Measurements from ENCODE around the gene ETV3.
A peak's percentile ranks its signal among the peaks of the same experiment; 100 is the strongest.
"Not testable (repeated sequence)": the region's sequence is repeated elsewhere in the genome, so short reads cannot be mapped to it uniquely, and the experiment has no call there.

Gene ETV3

DNA sequence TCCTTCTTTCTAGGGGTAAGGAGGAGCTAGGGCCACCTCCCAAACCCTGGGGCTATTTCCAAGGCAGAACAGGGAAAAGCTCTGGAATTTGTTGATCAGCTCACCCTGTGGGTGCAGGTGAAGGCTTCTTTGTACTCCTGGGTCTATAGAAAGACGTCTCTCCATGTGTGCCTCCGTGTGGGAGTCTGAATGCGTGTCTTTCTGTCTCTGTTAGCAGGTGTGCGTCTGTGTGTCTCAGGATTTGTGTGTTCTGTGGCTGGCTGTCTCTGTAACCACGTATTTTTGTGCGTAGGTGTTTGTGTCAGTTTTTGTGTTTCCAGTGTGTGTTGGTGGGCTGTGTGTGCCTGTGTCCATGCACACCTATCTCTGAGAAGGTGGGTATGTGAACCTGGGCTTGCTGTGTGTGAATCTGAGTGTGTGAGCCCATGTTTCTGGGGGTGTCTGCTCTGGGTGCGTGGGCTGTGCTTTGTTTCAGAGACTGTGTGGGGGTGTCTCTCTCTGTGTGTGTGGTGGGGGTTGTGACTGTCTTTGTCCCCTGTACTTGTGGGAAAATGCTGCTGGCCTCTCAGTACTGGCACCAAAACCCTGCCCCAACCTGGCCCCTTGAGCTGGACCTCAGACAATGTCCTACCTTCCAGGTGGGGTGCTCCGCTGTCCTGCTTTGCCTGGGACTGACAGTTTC lies 25.9 kb downstream of the ETV3 start:
- no peak for DNase-seq (ENCODE audit: low spot score)

DNA sequence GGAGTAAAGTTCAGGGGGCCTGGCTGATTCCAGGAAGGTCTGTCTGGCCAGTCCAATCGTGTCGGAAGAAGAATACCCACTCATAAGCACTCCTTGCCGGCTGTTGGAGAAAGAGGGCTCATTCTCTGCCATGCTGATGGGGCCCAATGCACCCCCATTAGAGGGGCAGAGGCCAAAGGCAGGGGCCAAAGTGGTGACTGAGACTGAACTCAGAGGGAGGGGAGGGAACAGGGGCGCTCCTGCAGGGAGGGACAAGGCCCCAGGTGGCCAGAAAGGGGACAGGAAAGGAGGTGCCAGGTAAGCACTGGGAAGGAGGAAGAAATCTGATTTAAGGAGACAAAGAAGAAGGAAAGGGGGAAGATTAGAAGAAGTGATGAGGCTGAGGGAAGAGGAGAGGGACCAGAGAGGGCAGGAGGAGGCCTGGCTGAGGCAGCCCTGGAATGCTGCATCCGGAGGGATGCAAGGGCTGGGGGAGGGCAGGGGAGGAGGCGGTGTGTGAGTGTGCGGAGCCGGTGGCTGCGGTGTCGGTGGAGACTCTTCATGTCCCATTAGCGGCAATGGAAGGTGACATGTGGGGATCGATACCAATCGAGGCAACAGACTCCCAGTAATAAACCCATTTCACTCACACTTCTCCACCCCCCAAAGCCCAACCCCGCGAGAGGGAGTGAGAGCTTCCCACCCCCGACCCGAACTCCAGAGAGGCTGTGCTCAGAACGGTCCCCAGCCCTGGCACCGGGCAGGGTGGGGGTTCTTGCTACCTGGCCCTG lies 26.6 kb downstream of the ETV3 start:
- no peak for DNase-seq (ENCODE audit: low spot score)

DNA sequence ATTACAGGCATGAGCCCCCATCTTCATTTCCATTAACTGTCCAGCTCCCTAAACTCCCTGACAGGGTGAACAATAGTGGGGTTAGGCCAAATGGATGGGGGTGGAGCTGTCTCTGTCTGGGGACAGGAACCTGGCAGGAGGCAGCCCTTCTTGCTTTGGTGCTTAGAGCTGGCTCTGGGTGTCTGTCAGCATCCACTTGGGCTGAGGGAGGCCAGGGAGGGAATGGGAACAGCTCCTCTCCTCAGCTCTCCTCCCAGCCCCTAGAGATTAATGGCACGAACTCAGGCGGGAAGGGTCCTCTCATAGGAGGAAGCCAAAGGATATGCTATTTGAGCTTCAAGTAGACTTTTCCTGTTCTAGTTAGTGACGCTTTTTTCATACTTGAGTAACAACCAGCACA lies 27.5 kb downstream of the ETV3 start:
- no peak for DNase-seq (ENCODE audit: low spot score)

DNA sequence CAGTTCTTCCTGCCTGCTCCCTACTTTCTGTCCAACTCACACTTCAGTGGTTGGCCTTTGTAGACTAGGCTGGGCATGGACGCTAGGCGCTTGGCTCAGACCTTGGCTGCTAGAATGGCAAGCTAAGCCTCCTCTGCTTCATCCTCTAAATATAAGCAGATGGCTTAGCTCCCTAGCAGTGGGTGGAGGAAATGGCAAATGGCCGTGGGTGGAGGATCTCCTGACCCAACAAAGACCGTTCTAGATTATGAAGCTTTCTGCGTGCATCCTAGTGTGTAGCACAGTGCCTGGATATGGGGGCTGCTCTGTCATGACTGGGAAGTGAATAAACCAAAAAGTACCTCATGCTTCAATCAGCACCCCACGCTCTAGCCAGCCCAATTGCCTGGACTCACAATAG lies 28.2 kb downstream of the ETV3 start:
- no peak for DNase-seq (ENCODE audit: low spot score)

DNA sequence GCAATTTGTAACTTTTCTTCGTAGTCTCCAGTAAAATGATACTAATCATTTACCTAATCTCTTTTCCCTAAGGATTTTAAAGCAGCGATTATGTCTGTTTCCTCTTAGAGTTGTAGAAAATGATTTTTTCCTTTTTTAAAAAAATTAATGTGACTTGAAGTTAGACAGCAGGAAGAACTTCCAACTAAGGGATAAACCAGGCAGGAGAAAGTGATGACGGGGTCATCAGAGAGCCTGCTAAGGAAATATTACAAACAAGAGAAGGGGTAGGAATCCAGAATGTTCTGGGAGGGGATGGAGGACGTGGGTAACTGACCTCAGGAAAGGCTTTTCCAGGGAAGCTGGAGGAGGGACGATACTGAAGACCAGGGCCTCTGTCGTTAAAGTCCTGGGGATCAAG lies 29.7 kb downstream of the ETV3 start:
- no peak for DNase-seq (ENCODE audit: low spot score)

DNA sequence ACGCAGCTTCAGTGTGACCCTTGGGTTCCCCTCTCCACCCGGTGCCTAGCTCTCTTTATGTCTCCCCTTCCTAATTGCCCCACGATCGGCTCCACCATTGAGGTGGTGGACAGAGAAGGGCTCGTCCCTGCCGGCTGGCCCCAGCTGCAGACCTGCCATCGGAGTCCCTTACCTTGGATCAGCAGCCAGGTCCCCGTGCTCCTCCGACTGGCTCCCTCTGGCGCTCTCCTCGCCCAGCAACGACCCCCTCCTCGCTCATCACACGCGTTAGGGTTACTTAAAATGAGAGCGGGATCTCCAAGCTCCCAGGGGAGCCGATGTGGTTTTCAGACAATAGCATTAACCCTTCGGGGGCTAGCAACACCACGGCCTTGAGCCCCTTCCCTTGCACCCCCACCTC lies 30.5 kb downstream of the ETV3 start:
- DNase-seq (ENCODE audit: low spot score): no peak

DNA sequence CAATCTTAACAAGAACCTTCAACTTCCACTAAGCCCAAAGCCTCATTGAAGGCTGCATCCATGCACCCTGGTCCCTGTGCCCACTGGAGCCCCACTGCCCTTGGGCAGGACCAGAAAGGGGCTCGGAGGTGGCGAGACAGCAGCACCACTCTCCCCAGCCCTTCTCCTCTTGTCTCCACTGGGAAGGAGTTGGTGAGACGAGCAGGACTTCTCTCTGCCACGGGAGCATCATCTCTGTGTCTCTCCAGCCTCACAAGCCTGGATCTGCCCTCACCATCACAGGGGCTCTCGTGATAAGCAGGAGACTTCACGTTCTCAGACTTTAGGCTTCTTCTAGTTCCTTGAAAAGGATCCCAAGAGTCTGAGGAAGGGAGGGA lies 31.4 kb downstream of the ETV3 start:
- DNase-seq (ENCODE audit: low spot score): no peak

DNA sequence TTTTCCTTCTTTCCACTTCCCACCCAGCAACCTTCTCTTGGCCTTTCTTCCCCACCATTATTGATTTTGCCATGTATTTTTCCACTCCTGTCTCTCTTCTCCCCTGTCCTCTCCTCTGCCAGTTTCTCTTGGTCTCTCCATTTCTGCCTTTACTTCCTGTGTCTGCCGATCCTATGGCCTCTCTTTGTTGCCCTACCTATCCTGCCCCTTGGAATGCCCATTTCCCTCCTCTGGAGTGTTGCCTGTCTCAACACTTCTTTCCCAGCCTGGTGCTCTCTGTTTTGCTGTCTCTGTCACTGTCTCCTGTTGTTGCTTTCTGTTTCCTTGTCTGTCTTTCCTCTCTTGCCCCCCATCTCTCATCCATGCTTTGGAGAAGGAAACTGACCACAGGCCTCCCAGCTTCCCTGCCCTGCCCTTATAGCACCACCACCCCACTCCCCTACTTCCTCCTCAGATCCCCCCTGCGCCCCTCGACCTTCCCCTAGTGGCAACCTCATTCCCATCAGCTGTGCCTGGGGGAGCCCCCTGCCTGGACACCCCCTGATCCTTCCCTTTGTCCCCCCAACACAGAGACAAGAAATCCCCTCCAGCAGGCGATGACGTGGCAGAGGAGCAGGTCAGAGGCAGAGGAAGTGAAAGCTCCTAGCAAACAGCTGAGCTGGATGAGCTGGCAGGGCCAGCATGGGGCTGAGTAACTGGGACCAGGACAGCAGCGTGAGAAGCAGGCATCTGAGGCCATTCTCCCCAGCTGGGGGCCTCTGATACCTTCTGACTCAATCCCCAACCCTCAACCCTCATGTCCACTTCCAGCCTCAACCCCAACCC lies 32.0 kb downstream of the ETV3 start:
- peak; percentile 88 for DNase-seq (ENCODE audit: low spot score)

DNA sequence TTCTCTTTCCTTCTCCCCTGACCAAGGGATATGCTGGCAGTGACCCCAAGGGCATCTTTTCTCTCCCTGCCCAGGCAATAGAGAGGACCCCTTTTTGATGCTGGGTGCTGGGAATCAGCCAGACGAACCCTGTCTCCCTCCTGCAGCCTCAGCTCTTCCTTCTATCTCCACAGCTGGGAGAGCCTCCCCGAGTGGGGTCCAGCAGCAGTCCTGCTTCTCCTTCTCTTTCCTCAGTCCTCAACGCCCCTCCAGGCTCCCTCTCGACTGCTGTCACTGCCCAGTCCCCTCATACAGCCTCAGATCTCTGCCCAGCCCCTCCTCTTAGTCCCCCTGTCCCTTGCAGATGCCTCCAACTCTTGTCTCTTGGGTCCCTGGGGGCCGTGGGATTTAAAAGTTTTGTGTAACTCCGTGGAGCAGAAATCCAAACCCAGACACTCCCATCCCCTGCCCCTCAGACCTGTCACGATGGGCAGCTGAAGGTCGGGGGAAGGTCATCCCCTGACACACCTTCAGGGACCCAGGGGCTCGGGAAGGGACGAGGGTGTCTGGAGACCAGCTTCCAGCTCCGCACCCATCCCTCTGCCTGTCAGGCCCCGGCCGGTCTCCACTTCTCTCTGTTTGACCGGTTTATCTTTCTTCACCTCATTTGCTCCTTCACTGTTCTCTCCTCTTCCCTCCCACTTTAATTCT lies 32.8 kb downstream of the ETV3 start:
- DNase-seq (ENCODE audit: low spot score): no peak

DNA sequence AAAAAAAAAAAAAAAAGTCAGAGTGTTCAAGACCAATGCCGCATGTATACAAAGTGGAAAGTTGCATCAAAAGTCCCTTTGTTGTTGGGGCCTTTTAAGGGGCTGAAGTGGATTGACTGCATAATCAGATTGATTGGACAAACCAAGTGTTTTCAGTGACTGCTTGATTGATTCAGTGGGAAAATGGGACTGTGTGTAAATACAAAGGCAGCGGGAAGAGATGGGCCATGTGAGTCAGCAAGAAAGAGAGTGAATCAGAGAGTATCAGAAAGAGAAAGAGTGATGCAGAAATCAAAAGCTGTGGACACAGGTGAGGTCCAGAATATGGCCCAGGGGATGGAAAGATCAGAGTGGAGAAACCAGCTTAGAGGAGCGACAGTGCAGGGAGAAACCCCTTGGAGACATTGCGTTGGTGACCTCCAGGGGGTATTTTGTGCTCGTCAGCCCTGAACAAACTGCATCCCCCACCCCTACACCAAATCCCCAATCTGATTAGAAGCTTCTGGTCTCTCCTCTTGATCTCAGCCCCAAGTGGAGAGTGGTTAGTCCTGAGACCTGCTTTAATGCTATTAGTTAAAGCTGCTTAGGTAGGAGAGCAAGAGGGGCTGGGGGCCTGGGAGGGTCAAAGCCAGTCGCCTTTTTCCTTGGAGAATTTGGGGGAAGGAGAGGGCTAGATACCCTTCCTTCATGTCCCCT lies 33.4 kb downstream of the ETV3 start:
- no peak for DNase-seq (ENCODE audit: low spot score)

DNA sequence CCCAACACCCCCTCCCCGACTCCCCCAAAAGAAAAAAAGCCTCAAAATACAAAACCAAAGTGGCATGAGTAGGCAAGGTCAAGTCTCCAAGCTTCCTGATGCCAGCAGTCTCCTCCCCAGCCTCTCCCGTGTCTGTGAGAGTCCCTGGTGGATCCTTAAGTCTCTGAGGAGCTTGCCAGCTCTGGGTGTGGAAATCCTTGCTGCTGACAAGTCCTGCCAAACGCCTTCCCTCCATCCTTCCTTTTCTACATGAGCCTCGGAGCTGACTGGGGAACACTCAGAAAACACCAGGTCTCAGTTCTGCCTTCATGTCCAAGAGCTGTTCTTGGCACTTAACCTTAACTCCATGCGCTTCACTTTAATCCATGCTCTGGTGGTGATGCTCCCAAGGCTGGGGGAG lies 34.9 kb downstream of the ETV3 start:
- DNase-seq (ENCODE audit: low spot score): no peak

DNA sequence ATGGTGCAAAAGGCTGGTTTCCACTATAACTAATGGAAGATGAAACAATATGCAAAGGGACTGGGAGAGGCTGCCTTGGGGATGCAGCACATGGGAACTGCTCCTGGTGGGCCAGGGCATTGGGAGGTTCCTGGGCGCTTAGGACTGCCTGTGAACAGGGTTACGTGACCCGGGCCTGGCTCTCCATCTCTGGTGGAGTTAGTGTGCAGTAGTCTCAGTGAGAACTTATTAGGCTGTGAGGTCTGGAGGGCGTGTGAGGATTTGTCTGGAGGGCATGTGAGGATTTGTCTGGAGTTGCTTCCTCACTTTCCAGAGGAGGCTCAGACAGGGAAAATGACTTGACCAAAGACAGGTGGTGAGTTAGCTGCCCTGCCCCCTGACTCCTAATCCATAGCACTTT lies 37.0 kb downstream of the ETV3 start:
- DNase-seq (ENCODE audit: low spot score): no peak

DNA sequence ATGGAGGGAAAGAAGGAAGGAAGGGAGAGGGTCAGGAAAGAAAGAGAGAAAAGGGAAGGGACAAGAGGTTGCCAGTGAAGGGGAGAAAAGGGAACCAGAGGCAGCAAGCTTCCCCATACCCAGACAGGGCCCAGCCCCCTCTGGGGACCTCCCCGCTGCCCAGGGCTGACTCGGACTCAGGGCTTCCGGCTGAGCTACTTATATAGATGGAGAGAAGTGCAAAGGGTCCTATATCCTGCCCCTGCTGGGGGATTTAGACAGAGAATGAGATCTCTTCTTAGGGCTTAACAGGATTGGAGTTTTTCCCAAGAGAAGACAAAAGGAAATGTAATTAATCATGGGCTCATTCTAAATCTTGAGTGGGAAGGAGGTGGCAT lies 38.6 kb downstream of the ETV3 start, which contains the start of gene ETV3L:
ETV3L (minus strand) TSS at position 176 of the 377 bp plus-strand sequence. CDS start 285 bp downstream, outside the sequence.
- no peak for DNase-seq (ENCODE audit: low spot score)

DNA sequence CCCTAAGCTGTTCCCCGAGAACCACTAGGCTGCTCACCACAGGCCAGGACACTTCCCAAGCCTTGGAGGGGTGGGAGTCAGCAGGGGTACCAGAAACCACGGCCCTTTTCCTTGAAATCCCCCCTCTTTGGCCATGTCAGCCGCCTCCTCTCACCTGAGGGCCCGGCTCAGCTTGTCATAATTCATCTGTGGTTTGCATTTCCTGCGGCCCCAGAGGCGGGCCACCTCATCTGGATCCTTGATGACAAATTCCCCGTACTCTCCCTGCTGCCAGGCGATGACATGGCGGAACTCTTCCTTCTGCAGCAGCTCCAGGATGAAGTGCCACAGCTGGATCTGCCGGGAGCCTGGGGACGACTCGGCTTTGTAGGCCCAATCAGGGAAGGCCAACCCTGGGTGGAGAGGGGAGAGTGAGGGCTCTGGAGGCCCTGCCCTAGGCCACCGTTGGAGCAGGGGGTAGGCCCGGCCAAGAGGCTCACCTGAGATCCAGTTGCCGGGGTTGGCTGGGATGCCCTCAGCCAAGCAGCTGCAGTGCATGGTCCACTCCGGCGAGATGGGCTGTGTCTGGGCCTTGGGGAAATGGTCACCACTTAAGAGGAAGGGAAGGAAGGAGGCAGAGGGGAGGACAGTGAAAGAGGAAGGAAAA lies 39.1 kb downstream of the ETV3 start:
- not testable (repeated sequence) for DNase-seq (ENCODE audit: low spot score)

DNA sequence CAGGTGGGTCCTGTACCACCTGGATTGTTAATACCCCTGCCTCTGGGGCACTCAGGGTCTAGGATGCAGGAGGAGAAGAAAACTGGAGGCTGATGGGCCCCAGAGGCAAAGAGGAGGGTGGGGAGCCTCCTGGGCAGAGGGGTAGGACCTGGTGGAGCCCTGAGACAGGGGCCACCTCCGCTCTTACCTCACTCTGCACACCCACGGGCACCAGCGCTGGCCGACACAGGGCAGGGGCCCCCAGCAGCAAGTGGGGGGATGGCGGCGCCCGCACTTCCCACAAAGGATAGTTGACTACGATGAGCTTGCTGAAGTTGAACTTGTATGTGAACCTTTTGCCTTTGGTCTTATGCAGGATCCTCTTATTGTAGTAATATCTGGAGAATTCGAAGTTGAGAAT lies 39.7 kb downstream of the ETV3 start:
- DNase-seq (ENCODE audit: low spot score): no peak

DNA sequence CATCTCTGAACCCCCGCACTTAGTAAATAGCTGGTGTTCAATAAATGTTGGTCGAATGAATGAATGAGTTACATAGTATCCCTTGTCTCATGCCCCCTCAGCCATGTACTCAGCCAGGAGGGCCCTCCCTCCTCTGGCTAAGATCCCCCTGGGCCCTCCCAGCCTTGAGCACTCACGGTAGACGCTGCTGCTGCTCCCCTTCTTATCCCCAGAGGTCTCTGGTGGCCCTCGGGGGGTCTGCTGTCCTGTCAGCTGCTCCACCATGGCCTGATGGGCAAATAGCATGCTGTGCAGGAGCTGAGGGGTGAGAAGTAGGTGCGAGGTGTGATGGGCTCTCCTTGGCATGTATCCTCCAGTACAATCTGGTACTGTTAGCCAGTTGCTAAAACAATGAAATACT lies 40.5 kb downstream of the ETV3 start:
- DNase-seq (ENCODE audit: low spot score): no peak

DNA sequence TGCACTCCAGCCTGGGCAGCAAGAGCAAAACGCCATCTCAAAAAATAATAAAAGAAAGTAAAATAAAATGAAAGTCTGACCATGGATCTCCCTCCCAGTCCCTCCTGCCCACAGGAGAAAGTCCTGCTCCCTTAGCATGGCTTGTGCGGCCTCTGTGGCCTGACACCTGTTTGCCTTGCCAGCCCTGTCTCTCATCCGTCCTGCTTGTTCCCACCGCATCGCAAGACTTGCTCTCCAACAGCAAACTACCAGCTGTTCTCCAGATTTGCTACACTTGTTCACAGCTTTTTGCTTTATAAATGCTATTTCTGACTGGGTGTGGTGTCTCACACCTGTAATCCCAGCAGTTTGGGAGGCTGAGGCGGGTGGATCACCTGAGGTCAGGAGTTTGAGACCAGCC lies 41.3 kb downstream of the ETV3 start:
- DNase-seq (ENCODE audit: low spot score): no peak

DNA sequence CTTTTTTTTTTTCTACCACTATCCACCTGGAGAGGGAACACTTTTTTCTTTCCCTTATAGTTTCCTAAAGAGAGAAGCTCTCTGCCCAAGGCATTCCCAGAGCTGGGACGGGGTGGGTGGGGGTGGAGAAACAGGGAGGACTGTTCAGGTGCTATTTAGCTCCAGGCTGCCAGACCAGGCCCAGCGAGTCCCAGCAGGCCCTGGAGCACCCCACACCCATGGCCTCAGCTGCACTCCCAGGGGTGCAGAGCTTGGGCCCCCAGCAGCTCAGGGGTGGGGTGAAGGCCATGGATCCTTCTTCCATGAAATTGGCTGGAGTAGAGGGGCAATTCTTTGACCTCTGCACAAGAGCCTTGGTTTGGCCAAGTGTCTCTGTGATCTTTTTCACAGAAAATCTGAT lies 42.6 kb downstream of the ETV3 start:
- DNase-seq (ENCODE audit: low spot score): no peak

DNA sequence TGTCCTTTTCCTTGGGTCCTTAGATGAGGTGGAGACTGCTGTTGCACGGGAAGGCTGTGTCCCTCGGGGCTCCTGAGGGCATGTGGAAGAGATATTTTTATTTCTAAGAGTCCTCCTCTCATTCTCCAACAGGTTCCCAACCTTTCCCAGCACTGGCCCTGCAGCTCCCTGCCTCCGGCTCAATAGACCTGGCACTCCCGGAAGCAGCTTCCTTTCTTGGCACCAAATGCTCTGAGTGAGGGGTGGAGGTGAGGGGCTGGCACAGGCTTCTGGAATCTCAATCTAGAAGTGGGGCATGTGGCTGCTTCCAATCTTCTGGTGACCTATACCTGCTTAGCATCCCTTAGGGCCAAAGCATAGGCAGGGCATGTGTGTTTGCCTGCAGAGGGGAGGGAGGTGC lies 43.1 kb downstream of the ETV3 start:
- DNase-seq (ENCODE audit: low spot score): no peak

DNA sequence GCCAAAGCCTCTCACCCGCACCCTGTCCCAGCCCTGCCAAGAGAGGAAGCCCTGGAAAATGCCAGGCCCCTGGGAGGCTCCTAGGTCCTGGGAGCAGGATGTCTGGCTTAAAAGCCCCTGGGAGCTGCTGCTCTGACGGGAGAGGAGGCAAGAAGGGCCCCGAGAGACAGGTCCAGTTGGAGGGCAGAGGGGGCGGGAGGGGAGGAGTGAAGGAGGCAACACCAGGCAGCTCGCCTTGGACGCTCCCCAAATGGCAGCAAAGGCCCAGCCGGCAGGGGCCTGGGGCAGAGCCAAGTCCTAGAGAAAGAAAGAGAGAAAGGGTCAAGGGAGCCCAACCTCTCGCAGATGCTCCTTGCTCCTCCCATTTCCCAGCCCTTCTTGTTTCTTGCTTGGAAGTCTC lies 45.4 kb downstream of the ETV3 start:
- DNase-seq (ENCODE audit: low spot score): peak; percentile 33

DNA sequence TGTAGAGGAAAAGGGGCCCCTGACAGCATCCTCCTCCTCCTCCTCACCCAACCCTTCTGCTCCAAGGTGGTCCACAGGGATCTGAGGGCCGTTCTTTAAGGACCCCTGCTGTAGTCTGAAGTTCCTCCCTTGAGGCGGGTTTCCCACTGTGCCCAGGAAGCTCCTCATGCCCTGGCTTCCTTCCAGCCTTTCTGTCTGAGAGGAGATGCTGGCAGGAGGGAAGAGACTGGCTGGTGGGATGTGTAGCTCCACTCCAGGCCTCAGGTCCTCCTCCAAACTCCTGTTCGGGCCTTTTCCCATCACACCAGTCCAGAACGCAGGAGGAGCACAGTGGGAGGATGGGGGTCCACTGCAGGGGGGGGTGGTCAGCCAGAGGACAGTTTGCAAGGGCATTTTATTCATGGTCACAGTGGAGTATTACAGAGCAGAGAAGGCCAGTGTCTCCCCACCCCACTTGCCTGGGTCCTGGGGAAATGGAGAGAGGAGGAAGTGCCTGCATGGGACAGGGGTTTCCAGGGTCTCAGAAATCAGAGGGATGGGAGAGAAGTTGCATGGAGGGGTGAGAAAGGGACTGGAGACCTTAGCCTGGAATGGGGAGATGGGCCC lies 46.4 kb downstream of the ETV3 start:
- no peak for DNase-seq (ENCODE audit: low spot score)
